H9 (cell line): ENCODE data around the gene SAG. TPM values are rescaled to one million over a fixed set of nuclear protein-coding genes. Genes with fewer than 3 reads are reported as not detected.

Experiments used
- DNase-seq: peaks from one replicate; pipeline ENCODE4 v3.0.0-alpha.2; 2017
- H2AFZ ChIP-seq: one replicate; pipeline ENCODE4 v1.6.1; 2013; ENCODE audit warnings: mild to moderate bottlenecking, low read length, control low read depth, moderate library complexity
- H2AK5ac ChIP-seq: 2 replicates; pipeline ENCODE4 v1.6.1; 2013; ENCODE audit warnings: low read length, control low read depth, mixed read lengths; ENCODE audit not compliant: insufficient read length
- H2BK120ac ChIP-seq: one replicate; pipeline ENCODE4 v1.6.1; 2013; ENCODE audit warnings: low read depth, mild to moderate bottlenecking, low read length, control low read depth, inconsistent platforms; ENCODE audit not compliant: poor library complexity, severe bottlenecking
- H2BK12ac ChIP-seq: 2 replicates; pipeline ENCODE4 v1.6.1; 2013; ENCODE audit warnings: low read length, control low read depth, mixed read lengths, low read depth; ENCODE audit not compliant: insufficient read length
- H2BK15ac ChIP-seq: 2 replicates; pipeline ENCODE4 v1.6.1; 2013; ENCODE audit warnings: low read depth, low read length, control low read depth
- H2BK20ac ChIP-seq: one replicate; pipeline ENCODE4 v1.6.1; 2013; ENCODE audit warnings: low read depth, mild to moderate bottlenecking, low read length, control low read depth, inconsistent platforms; ENCODE audit not compliant: poor library complexity, severe bottlenecking
- H2BK5ac ChIP-seq: 2 replicates; pipeline ENCODE4 v1.6.1; 2013; ENCODE audit warnings: low read length, control low read depth, mixed read lengths; ENCODE audit not compliant: insufficient read length
- H3K14ac ChIP-seq: 2 replicates; pipeline ENCODE4 v1.6.1; 2013; ENCODE audit warnings: low read length, control low read depth; ENCODE audit not compliant: insufficient read depth
- H3K18ac ChIP-seq: 2 replicates; pipeline ENCODE4 v1.6.1; 2013; ENCODE audit warnings: low read depth, mild to moderate bottlenecking, mixed read lengths, low read length, control low read depth; ENCODE audit not compliant: insufficient read length
- H3K23ac ChIP-seq: 2 replicates; pipeline ENCODE4 v1.6.1; 2013; ENCODE audit warnings: low read length, control low read depth, mixed read lengths, low read depth; ENCODE audit not compliant: insufficient read length
- H3K23me2 ChIP-seq: 2 replicates; pipeline ENCODE4 v1.6.1; 2013; ENCODE audit warnings: low read depth, mild to moderate bottlenecking, mixed read lengths, low read length, control low read depth; ENCODE audit not compliant: insufficient read length, poor library complexity, severe bottlenecking
- H3K27ac ChIP-seq: 2 replicates; pipeline ENCODE4 v1.5.1; 2013; ENCODE audit warnings: low read length, control low read depth, mixed read lengths, low read depth; ENCODE audit not compliant: insufficient read length
- H3K27me3 ChIP-seq: 2 replicates; pipeline ENCODE4 v1.6.1; 2013; ENCODE audit warnings: low read length, control low read depth, inconsistent platforms; ENCODE audit not compliant: insufficient read depth
- H3K4ac ChIP-seq: 2 replicates; pipeline ENCODE4 v1.6.1; 2013; ENCODE audit warnings: low read depth, mild to moderate bottlenecking, control low read depth, inconsistent platforms, low read length, moderate library complexity
- H3K4me1 ChIP-seq: 2 replicates; pipeline ENCODE4 v1.6.1; 2013; ENCODE audit warnings: low read length, control low read depth, inconsistent platforms; ENCODE audit not compliant: insufficient read depth
- H3K4me2 ChIP-seq: 2 replicates; pipeline ENCODE4 v1.6.1; 2013; ENCODE audit warnings: low read length, control low read depth, mixed read lengths; ENCODE audit not compliant: insufficient read length, insufficient read depth
- H3K56ac ChIP-seq: 2 replicates; pipeline ENCODE4 v1.6.1; 2013; ENCODE audit warnings: low read depth, mild to moderate bottlenecking, mixed read lengths, low read length, control low read depth; ENCODE audit not compliant: insufficient read length
- H3K79me1 ChIP-seq: 2 replicates; pipeline ENCODE4 v1.6.1; 2013; ENCODE audit warnings: low read depth, mild to moderate bottlenecking, moderate library complexity, low read length, control low read depth, inconsistent platforms; ENCODE audit not compliant: insufficient read depth, poor library complexity, severe bottlenecking
- H3K79me2 ChIP-seq: 2 replicates; pipeline ENCODE4 v1.6.1; 2013; ENCODE audit warnings: low read length, control low read depth, inconsistent platforms; ENCODE audit not compliant: insufficient read depth
- H3K9ac ChIP-seq: 2 replicates; pipeline ENCODE4 v1.6.1; 2013; ENCODE audit warnings: low read length, control low read depth, mixed read lengths; ENCODE audit not compliant: insufficient read length; ENCODE audit errors: extremely low read depth
- H3K9me3 ChIP-seq: one replicate; pipeline ENCODE4 v1.6.1; 2013; ENCODE audit warnings: low read depth, low read length, inconsistent platforms; ENCODE audit not compliant: control insufficient read depth
- H3T11ph ChIP-seq: one replicate; pipeline ENCODE4 v1.6.1; 2013; ENCODE audit warnings: mild to moderate bottlenecking, low read length, control low read depth, inconsistent platforms
- H4K20me1 ChIP-seq: one replicate; pipeline ENCODE4 v1.6.1; 2013; ENCODE audit not compliant: control insufficient read depth, insufficient read length, insufficient read depth
- H4K5ac ChIP-seq: 2 replicates; pipeline ENCODE4 v1.6.1; 2013; ENCODE audit warnings: low read depth, mild to moderate bottlenecking, mixed read lengths, low read length, control low read depth; ENCODE audit not compliant: insufficient read length
- H4K8ac ChIP-seq: replicated peaks from 2 replicates; pipeline ENCODE4 v1.6.1; 2013; ENCODE audit warnings: low read length, control low read depth, mixed read lengths, low read depth; ENCODE audit not compliant: insufficient read length
- H4K91ac ChIP-seq: 2 replicates; pipeline ENCODE4 v1.6.1; 2013; ENCODE audit warnings: low read depth, mild to moderate bottlenecking, moderate library complexity, mixed read lengths, low read length, control low read depth; ENCODE audit not compliant: insufficient read length
- H3K27ac Mint-ChIP-seq, 3 experiments: 2 replicates in 2 of 3; 3 replicates in 1 of 3; pipeline ENCODE4 v1.8.0; 2020 to 2021; ENCODE audit warnings: mixed read lengths in 3 of 3, mild to moderate bottlenecking in 1 of 3, moderate library complexity in 1 of 3
- H3K27me3 Mint-ChIP-seq: 2 replicates; pipeline ENCODE4 v1.8.0; 2021; ENCODE audit warnings: low read depth, mild to moderate bottlenecking, moderate library complexity, mixed read lengths
- H3K36me3 Mint-ChIP-seq, 3 experiments: 2 replicates in 2 of 3; 3 replicates in 1 of 3; pipeline ENCODE4 v1.8.0; 2020 to 2021; ENCODE audit warnings: low read depth in 3 of 3, mixed read lengths in 3 of 3; ENCODE audit not compliant: insufficient read depth in 1 of 3
- H3K4me1 Mint-ChIP-seq, 2 experiments: 2 replicates each; pipeline ENCODE4 v1.8.0; 2020; ENCODE audit warnings: mixed read lengths in 2 of 2
- H3K4me3 Mint-ChIP-seq, 2 experiments: 2 replicates in 1 of 2; 3 replicates in 1 of 2; pipeline ENCODE4 v1.8.0; 2020 to 2021; ENCODE audit warnings: mild to moderate bottlenecking in 2 of 2, mixed read lengths in 2 of 2, moderate library complexity in 1 of 2
- H3K9me3 Mint-ChIP-seq, 2 experiments: 2 replicates in 1 of 2; 3 replicates in 1 of 2; pipeline ENCODE4 v1.8.0; 2020; ENCODE audit warnings: mild to moderate bottlenecking in 2 of 2, mixed read lengths in 2 of 2, moderate library complexity in 1 of 2
- WGBS: extraction: QIAGEN DNeasy Blood & Tissue Kit; methylation state at CpG from one replicate; pipeline ENCODE4 v1.1.7; 2013; ENCODE audit warnings: missing lambda C conversion rate, low lambda C conversion rate, mixed read lengths; ENCODE audit not compliant: insufficient read length; ENCODE audit errors: extremely low coverage; 5-methylcytosine and 5-hydroxymethylcytosine counted together
- total RNA-seq: library from RNA; stranded (reverse); gene quantifications from 2 replicates; pipeline ENCODE4 v1.2.1, GENCODE V29; 2021
- TF ChIP-seq, protein P1 (sequence below): fragments of 200-600 bp; sonication (generic); conservative IDR thresholded peaks from 3 replicates; pipeline ENCODE4 v1.8.0; 2021; ENCODE audit warnings: antibody characterized with exemption, mild to moderate bottlenecking

Gene SAG
- total RNA-seq, 1 experiment from 2014 or later = not detected

DNA sequence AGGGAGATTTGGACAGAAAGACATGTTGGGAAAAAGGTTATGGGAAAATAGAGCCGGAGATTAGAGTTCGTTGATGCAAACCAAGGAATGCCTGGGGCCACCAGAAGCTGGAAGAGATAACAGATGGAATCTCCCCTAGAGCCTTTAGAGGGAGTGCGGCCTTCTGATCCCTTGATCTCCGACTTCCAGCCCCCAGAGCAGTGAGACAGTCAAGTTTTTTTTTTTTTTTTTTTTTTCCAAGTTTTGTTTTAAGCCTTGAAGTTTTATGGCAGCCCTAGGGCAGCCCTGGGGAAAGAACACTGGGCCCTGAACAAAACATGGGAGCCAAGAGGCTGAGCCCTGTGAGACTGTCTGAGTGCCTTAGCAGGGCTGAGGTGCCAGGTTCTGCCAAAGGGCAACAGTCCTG, 53.2 kb downstream of the SAG start:
- H2AK5ac ChIP-seq = no peak overlapping the region
- no peak overlapping the region for H2BK12ac ChIP-seq
- peaks cover 4 to 5% of the 10 kb centered on the region in 2 experiments for H3K4me1 Mint-ChIP-seq
- no peak overlapping the region for H3K4me2 ChIP-seq
- H2BK20ac ChIP-seq = no peak overlapping the region
- no peak overlapping the region for H2AFZ ChIP-seq
- peaks cover 1% of the 10 kb centered on the region; the same call in 1 of the 2 replicates for H3K79me2 ChIP-seq
- no peak overlapping the region for H3K14ac ChIP-seq
- no peaks in the 10 kb centered on the region for H3K23me2 ChIP-seq
- H2BK5ac ChIP-seq = no peak overlapping the region
- H3K36me3 Mint-ChIP-seq = peaks cover 0 to 2% (median 1%) of the 10 kb centered on the region in 3 experiments; a peak in 4 of 7 replicates
- H3K4me3 Mint-ChIP-seq = no peak overlapping the region
- TF ChIP-seq, protein P1, sequence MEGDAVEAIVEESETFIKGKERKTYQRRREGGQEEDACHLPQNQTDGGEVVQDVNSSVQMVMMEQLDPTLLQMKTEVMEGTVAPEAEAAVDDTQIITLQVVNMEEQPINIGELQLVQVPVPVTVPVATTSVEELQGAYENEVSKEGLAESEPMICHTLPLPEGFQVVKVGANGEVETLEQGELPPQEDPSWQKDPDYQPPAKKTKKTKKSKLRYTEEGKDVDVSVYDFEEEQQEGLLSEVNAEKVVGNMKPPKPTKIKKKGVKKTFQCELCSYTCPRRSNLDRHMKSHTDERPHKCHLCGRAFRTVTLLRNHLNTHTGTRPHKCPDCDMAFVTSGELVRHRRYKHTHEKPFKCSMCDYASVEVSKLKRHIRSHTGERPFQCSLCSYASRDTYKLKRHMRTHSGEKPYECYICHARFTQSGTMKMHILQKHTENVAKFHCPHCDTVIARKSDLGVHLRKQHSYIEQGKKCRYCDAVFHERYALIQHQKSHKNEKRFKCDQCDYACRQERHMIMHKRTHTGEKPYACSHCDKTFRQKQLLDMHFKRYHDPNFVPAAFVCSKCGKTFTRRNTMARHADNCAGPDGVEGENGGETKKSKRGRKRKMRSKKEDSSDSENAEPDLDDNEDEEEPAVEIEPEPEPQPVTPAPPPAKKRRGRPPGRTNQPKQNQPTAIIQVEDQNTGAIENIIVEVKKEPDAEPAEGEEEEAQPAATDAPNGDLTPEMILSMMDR = no peak
- H3K27me3 Mint-ChIP-seq = peaks cover 10% of the 10 kb centered on the region
- H3K79me1 ChIP-seq = no peaks in the 10 kb centered on the region
- no peaks in the 10 kb centered on the region for H3K27me3 ChIP-seq
- no CpG with 5 or more reads among the region's 4 CpGs for WGBS
- no peak overlapping the region for H4K91ac ChIP-seq
- no peak overlapping the region for H3K4ac ChIP-seq
- H2BK15ac ChIP-seq = no peak overlapping the region
- no peaks in the 10 kb centered on the region; the same call in 1 of the 2 replicates for H3K4me1 ChIP-seq
- H3K27ac Mint-ChIP-seq = no peak overlapping the region
- no peak for DNase-seq
- H4K5ac ChIP-seq = no peak overlapping the region
- H4K8ac ChIP-seq = no peak overlapping the region
- H3K27ac ChIP-seq = no peak overlapping the region
- no peak overlapping the region for H3K23ac ChIP-seq
- H3T11ph ChIP-seq = no peak overlapping the region
- H3K56ac ChIP-seq = no peak overlapping the region
- no peak overlapping the region for H2BK120ac ChIP-seq
- no peak overlapping the region for H3K9ac ChIP-seq
- H4K20me1 ChIP-seq = no peaks in the 10 kb centered on the region
- H3K9me3 ChIP-seq = no peaks in the 10 kb centered on the region
- no peaks in the 10 kb centered on the region for H3K9me3 Mint-ChIP-seq
- H3K18ac ChIP-seq = no peak overlapping the region
